Fibroblast of mammary gland (primary cell): ENCODE data around the gene IL17REL.
"Not testable (repeated sequence)": the region's sequence is repeated elsewhere in the genome, so short reads cannot be mapped to it uniquely, and the experiment has no call there.

ENCODE experiments used
- DNase-seq: peaks from one replicate; pipeline ENCODE4 v3.0.0-alpha.2; 2010; ENCODE audit warnings: low read depth
- H3K4me3 ChIP-seq: 2 replicates; pipeline ENCODE4 v1.5.1; 2011; ENCODE audit warnings: low read depth, mild to moderate bottlenecking, low read length, moderate library complexity; ENCODE audit not compliant: control insufficient read depth
- TF ChIP-seq, protein P1 (sequence below): conservative IDR thresholded peaks from 2 replicates; pipeline ENCODE4 v1.5.1; 2011; ENCODE audit warnings: low read depth, low read length, inconsistent platforms; ENCODE audit not compliant: control insufficient read depth, insufficient read depth

Gene IL17REL

DNA sequence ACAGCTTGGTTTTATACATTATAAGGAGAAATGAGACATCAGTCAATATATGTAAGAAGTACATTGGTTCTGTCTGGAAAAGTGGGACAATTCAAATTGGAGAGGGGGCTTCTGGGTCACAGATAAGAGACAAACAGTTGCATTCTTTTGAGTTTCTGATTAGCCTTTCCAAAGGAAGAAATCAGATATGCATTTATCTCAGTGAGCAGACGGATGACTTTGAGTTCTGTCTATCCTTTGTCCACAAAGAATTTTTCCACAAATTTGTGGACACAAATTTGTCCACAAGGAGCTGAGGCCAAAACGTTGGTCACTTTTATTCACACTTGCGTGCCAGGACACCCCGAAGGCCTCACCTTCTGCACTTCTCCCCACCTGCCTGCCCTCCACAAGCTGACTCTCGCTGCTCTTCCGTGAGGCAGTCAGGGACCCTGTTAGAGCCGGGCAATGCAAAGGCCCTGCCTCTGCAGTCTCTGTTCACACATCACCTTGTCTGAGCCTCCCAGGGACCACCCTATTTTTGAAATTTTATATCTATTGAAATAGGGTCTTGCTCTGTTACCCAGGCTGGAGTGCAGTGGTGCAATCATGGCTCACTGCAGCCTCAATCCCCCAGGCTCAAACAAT lies 20.5 kb downstream of the IL17REL start:
- DNase-seq, result no peak
- TF ChIP-seq, protein P1, sequence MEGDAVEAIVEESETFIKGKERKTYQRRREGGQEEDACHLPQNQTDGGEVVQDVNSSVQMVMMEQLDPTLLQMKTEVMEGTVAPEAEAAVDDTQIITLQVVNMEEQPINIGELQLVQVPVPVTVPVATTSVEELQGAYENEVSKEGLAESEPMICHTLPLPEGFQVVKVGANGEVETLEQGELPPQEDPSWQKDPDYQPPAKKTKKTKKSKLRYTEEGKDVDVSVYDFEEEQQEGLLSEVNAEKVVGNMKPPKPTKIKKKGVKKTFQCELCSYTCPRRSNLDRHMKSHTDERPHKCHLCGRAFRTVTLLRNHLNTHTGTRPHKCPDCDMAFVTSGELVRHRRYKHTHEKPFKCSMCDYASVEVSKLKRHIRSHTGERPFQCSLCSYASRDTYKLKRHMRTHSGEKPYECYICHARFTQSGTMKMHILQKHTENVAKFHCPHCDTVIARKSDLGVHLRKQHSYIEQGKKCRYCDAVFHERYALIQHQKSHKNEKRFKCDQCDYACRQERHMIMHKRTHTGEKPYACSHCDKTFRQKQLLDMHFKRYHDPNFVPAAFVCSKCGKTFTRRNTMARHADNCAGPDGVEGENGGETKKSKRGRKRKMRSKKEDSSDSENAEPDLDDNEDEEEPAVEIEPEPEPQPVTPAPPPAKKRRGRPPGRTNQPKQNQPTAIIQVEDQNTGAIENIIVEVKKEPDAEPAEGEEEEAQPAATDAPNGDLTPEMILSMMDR, result no peak
- no peak overlapping the region for H3K4me3 ChIP-seq

DNA sequence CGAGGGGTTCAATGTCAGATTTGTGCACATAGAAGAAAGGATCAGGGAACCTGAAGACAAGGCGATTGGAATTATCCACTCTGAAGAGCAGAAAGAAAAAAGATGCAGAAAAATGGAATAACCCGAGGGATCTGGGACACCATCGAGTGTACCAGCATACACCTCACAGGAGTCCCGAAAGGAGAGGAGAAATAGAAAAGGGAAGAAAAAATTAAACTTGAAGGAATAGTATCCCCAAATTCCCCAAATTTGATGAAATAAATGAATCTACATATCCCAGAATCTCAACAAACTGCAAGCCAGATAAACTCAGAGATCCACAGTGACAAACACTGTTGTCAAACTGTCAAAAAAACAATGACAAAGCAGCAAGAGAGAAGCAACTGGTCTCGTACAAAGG lies 21.4 kb downstream of the IL17REL start:
- H3K4me3 ChIP-seq, result no peak overlapping the region
- TF ChIP-seq, protein P1, result no peak
- no peak for DNase-seq

DNA sequence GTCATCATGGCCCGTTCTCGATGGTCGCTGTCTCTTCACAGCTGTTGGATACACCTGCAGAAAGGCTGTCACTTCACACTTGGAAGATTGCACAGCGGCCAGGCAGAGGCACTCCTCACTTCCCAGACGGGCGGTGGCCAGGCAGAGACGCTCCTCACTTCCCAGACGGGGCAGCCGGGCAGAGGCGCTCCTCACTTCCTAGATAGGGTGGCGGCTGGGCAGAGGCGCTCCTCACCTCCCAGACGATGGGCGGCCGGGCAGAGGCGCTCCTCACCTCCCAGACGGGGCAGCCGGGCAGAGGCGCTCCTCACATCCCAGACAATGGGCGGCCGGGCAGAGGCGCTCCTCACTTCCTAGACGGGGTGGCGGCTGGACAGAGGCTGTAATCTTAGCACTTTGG lies 22.7 kb downstream of the IL17REL start:
- H3K4me3 ChIP-seq, DNase-seq: not testable (repeated sequence)

DNA sequence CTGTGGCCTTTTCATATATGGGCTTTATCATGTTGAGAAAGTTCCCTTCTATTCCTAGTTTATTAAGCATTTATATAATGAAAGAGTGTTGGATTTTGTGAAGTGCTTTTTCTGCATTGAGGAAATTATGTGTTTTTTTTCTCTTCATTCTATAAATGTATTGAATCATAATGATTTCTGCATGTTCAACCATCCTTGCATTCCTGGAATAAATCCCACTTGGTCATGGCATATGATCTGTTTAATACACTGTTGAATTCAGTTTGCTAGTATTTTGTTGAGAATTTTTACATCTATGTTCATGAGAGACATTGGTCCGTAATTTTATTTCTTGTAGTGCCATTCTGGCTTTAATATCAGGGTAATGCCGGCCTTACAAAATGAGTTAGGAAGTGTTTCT lies 26.2 kb downstream of the IL17REL start:
- no peak for DNase-seq
- TF ChIP-seq, protein P1, result no peak
- H3K4me3 ChIP-seq, result no peak overlapping the region

DNA sequence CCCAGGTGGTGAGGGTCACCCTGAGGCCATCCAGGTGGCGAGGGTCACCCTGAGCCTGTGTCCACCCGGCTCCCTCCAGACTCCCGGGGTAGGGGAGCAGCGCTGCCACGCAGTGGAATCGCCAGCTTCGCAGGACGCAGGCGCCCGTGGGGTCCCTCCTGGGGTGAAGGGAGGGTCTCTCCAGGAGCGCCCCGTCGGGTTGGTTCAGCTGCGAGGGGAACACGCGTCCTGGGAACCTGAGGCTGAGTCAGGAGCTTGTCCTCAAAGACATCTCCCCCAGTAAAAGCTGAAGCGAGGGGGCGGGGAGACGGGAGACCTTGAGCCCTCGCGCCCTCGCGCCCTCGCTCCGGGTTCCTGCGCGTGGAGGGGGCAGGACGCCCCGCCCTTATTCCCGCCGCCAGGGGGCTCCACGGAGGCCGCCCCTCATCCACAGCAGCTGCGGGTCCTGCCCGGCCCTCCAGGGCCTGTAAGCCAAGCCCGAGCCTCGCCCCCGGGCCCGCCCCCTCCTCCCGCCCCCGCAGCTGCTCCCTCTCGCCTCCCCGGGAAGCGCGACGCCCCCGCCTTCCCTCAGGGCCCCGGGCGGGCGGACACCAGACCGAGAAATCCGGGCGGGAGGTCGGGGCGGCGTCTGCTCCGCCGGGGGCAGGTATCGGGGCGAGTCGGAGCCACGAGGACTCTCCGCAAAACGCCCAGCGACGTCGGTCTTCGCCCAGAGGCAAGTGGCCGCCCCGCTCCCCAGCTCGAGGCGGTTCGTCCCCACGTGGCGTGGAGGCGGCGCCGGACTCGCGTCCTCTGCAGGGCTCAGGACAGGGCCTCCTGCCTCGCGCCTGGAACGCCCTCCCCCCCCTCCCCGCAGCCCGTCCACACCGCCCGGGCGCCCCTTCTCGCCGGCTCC lies 29.2 kb downstream of the IL17REL start:
- DNase-seq, result no peak
- H3K4me3 ChIP-seq, result no peak overlapping the region
- TF ChIP-seq, protein P1, result peak; percentile 21

DNA sequence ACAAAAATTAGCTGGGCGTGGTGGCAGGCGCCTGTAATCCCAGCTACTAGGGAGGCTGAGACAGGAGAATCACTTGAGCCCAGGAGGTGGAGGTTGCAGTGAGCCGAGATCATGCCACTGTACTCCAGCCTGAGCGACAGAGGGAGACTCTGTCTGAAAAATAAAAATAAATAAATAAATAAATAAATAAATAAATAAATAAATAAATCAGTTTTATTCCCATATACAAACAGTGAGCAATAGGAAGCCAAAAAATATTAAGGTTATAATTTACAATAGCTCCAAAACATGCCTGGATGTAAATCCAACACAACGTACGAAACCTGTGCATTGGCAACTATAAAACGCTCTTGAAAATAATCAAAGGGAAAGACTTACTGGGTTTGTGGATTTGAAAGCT lies 30.8 kb downstream of the IL17REL start:
- H3K4me3 ChIP-seq, DNase-seq: not testable (repeated sequence)

DNA sequence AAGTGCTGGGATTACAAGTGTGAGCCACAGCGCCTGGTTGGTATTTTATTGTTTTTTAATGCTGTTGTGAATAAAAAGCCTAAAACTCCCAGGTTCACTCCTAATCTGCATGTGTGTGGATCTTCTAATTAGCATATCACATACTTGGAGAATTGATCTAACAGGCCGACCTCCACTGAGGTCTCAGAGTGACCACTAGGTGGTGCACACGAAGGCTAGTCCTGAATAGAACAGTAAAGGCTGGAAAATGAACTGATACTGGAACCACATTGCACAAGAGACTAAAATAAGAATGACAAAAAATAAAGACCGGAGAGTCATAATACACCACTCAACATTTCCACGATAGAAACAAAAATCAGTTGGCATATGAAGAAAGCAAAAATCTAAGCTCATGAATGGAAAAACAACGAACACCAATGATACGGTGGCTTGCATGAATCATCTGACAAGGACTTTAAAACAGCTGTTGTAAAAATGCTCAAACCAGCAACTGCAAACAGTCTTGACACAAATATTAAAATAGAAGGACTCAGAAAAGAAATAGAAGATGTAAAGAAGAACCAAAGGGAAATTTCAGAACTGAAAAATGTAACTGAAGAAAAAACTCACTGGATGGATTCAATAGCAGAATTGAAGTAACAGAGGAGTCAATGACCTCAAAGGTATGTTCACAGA lies 32.8 kb downstream of the IL17REL start:
- peak; percentile 61 for DNase-seq
- TF ChIP-seq, protein P1, result peak; percentile 62
- no peak overlapping the region for H3K4me3 ChIP-seq
